HS-5 (cell line): Measurements from ENCODE around the gene CHRFAM7A.
"Not testable (repeated sequence)": the region's sequence is repeated elsewhere in the genome, so short reads cannot be mapped to it uniquely, and the experiment has no call there.

ENCODE experiments used
- DNase-seq: peaks from one replicate; pipeline ENCODE4 v3.0.0-alpha.2; 2012; ENCODE audit warnings: low read depth

CHRFAM7A gene

DNA sequence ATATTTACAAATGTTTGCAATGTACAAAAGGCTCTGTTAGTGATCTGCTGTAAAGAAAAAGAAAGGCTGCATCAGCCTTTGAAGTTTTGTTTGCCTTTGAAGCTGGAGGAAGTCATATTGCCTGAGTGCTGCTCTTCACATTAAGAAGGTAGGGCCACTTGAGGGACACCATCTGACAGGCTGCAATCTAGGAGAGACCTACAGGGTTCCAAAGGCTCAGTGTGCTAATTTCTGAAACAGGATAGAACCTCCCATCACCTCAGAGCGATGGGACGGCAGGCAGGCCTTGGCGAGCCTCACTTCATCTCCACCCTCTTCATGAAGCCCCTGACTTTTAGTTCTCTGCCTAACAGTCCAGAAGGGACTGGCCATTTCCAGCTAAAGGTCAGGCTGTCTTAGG is 77.6 kb downstream of the CHRFAM7A start:
- DNase-seq: not testable (repeated sequence)

DNA sequence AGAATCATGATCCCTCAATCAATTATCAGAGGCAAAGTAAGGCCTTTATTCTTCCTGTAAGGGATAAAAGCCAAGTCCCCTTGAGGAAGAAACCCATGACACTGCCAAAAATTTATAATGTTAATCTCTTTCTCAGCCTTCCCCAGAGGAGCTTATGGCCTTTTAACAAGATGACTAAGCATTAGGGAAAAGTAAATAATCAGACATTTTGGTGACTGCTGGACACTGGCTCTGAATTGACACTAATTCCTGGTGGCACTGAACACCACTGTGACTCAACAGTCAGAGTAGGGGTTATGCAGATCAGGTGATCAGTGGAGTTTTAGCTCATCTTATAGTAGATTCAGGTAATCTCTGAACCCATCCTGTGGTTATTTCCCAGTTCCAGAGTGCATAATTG is 82.8 kb downstream of the CHRFAM7A start:
- DNase-seq: not testable (repeated sequence)
